ENCODE measurements around the gene RPL32. TPM values are rescaled to one million over a fixed set of nuclear protein-coding genes. Genes with fewer than 3 reads are reported as not detected.
"Not testable (repeated sequence)": the region's sequence is repeated elsewhere in the genome, so short reads cannot be mapped to it uniquely, and the experiment has no call there.

RPL32 gene
- total RNA-seq, 1 donor from 2014 or later = 2,996 TPM

DNA sequence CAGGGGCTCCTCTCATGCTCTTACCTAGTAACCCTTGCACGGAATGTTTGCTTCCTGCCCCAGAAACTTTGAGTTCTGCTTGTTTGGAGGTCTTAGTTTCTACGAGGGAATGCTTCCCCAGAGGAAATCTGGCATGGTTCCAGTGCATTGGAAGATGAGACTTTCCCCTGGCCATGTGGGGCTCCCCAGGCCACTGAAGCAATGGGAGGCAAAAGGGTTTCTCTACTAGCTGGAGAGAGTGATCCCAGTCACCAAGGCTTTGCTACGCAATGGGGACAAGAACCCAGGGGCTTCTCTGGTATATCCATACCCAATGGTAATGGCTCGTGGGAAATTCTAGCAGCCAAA, 44.2 kb upstream of the RPL32 start:
- ChIA-PET POLR2A (interaction anchor here (0.7 to 1.8 kb wide), 4 partner anchors 10 to 135 kb away, joined by 3 to 13 read pairs (median 3); partner anchors contain the start of gene RPL32), CTCF (interaction anchor here (0.7 to 1.2 kb wide), 3 partner anchors 15 to 99 kb away, joined by 3 to 4 read pairs (median 3); no protein-coding TSS in a partner anchor)
- intact Hi-C loops (cut with micrococcal nuclease) = no loop called here
- DNase-seq (no peak), ATAC-seq (ENCODE audit: low read depth) (no peak)
- peak overlapping the region; percentile 32 for H3K27ac Mint-ChIP-seq
- no peaks in the 10 kb centered on the region for H3K36me3 Mint-ChIP-seq (ENCODE audit: low read depth)
- TF ChIP-seq, protein P1, sequence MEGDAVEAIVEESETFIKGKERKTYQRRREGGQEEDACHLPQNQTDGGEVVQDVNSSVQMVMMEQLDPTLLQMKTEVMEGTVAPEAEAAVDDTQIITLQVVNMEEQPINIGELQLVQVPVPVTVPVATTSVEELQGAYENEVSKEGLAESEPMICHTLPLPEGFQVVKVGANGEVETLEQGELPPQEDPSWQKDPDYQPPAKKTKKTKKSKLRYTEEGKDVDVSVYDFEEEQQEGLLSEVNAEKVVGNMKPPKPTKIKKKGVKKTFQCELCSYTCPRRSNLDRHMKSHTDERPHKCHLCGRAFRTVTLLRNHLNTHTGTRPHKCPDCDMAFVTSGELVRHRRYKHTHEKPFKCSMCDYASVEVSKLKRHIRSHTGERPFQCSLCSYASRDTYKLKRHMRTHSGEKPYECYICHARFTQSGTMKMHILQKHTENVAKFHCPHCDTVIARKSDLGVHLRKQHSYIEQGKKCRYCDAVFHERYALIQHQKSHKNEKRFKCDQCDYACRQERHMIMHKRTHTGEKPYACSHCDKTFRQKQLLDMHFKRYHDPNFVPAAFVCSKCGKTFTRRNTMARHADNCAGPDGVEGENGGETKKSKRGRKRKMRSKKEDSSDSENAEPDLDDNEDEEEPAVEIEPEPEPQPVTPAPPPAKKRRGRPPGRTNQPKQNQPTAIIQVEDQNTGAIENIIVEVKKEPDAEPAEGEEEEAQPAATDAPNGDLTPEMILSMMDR (IDR thresholded peaks at IDR 0.05) = no peak
- peaks cover 45% of the 10 kb centered on the region for H3K4me1 Mint-ChIP-seq
- H3K9me3 Mint-ChIP-seq = no peaks in the 10 kb centered on the region
- H3K4me3 Mint-ChIP-seq = peak overlapping the region; percentile 75
- peaks cover 3% of the 10 kb centered on the region for H3K27me3 Mint-ChIP-seq

DNA sequence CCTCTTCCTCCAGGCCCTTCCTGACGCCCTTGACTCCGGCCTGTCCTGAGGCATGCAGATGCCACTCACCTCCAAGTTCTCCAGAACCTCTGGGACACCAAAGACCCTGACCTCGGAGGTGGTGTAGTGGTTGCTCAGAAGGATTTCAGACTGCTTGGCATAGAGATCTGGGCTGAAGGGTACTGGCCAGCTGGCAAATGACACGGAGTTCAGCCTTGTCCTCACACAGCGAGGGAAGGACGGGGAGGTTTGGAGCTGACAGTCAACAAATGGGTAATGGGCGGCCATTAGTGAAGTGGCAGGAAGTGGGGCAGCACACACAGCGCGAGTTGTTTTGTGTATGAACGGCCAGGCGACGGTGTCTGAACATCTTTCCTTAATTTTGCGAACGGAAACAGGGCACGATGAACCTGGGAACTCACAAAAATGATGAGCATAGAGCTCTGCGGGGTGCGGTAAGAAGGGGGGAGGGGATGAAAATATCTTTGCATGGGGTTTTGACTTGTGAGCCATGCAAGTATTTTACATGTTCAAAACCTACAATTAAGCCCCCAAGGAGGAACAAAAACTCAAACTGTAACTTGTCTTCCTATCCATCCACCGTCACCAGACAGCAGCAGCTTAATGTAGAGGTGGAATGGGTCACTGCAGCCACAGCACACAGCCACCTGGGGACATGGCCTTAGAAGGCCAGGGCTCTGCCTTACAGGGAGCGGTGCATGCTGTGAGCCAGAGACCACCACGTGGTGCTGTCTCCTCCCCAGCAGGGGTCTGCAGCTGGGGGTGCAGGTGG, 43.6 kb upstream of the RPL32 start:
- CTCF ChIA-PET = interaction anchor here (1.1 to 1.5 kb wide), 3 partner anchors 17 to 99 kb away, joined by 3 to 6 read pairs (median 4); no protein-coding TSS in a partner anchor
- intact Hi-C loops (cut with micrococcal nuclease) = no loop called here
- H3K4me3 Mint-ChIP-seq = peak overlapping the region; percentile 75

DNA sequence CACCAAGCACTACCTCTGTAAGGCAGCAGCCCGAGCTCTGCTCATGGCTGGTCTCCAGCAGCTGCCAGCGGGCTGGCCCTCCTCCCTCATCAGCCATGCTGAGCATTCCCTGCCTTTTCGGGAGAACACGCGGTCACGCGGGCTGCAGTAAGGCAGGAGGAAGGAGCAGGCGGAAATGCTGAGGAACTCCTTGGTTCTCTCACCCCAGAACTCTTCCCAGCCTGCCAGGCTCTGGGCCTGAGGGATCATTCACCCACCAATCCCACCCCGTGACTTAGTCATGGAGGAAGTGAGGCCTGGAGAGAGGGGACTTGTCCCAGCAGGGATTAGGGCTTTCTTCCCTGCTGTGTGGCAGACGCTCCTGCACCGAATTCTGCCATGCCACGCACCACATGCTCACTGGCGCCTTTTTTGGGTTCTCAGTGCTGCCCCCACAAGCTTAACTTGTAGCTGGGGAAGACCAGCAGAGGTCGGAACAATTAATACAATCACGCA, 42.9 kb upstream of the RPL32 start:
- ChIA-PET CTCF (interaction anchor here (1.5 kb wide), 1 partner anchor 17 kb away, joined by 6 read pairs; no protein-coding TSS in a partner anchor), POLR2A (interaction anchor here (0.5 to 1.1 kb wide), 2 partner anchors 16 to 188 kb away, joined by 3 to 7 read pairs; no protein-coding TSS in a partner anchor)
- DNase-seq (no peak), ATAC-seq (ENCODE audit: low read depth) (no peak)
- TF ChIP-seq, protein P1 (IDR thresholded peaks at IDR 0.05) = no peak
- no peaks in the 10 kb centered on the region for H3K27me3 Mint-ChIP-seq
- H3K4me3 Mint-ChIP-seq = no peak overlapping the region
- H3K27ac Mint-ChIP-seq = no peak overlapping the region
- H3K4me1 Mint-ChIP-seq = peaks cover 45% of the 10 kb centered on the region
- no peaks in the 10 kb centered on the region for H3K36me3 Mint-ChIP-seq (ENCODE audit: low read depth)
- intact Hi-C loops (cut with micrococcal nuclease) = no loop called here
- no peaks in the 10 kb centered on the region for H3K9me3 Mint-ChIP-seq

More for the DNA sequence above, 43.6 kb upstream of the RPL32 start:
- DNase-seq = no peak
- POLR2A ChIA-PET = interaction anchor here (0.5 to 1.8 kb wide), 4 partner anchors 10 to 187 kb away, joined by 3 to 13 read pairs (median 5); partner anchors contain the start of gene RPL32
- H3K36me3 Mint-ChIP-seq (ENCODE audit: low read depth) = no peaks in the 10 kb centered on the region
- H3K27me3 Mint-ChIP-seq = peaks cover 2% of the 10 kb centered on the region
- peaks cover 45% of the 10 kb centered on the region for H3K4me1 Mint-ChIP-seq
- TF ChIP-seq, protein P1 (IDR thresholded peaks at IDR 0.05) = no peak
- ATAC-seq (ENCODE audit: low read depth) = peak; percentile 56
- H3K27ac Mint-ChIP-seq = peak overlapping the region; percentile 73
- no peaks in the 10 kb centered on the region for H3K9me3 Mint-ChIP-seq

DNA sequence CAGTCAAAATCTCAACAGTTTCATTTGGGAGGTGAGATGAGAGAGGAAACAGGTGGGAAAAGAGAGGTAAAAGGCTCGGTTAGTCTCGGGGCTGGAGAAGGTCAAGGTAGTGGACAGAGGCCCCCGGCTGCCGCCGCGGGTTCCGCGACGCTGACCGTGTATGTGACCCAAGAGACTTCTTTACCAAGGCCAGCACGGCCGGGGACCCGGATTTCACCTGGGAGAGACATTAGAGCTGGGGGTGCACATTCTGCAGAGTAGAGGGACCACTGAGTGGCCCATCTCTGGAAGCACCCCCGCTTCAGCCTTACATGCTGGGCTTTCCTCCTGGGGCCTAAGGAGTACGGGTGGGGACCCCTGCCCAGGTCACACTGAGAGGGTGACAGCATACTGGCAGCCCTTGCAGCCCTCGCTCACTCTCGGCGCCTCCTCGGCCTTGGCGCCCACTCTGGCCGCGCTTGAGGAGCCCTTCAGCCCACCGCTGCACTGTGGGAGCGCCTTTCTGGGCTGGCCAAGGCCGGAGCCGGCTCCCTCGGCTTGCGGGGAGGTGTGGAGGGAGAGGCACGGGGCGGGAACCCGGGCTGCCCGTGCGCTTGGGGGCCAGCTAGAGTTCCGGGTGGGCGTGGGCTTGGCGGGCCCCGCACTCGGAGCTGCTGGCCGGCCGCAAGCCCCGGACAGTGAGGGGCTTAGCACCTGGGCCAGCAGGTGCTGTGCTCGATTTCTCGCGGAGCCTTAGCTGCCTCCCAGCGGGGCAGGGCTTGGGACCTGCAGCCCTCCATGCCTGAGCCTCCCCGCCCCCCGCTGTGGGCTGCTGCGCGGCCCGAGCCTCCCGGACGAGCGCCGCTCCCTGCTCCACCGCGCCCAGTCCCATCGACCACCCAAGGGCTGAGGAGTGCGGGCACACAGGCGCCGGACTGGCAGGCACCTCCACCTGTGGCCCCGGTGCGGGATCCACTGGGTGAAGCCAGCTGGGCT, 41.3 kb upstream of the RPL32 start:
- ChIA-PET POLR2A (interaction anchor here (1.0 kb wide), 2 partner anchors 12 to 41 kb away, joined by 3 read pairs; no protein-coding TSS in a partner anchor), CTCF (no interaction called here)
- no peaks in the 10 kb centered on the region for H3K9me3 Mint-ChIP-seq
- no peaks in the 10 kb centered on the region for H3K36me3 Mint-ChIP-seq (ENCODE audit: low read depth)
- peak overlapping the region; percentile 73 for H3K4me3 Mint-ChIP-seq
- TF ChIP-seq, protein P1 (IDR thresholded peaks at IDR 0.05) = no peak
- H3K27ac Mint-ChIP-seq = peak overlapping the region; percentile 83
- DNase-seq (no peak), ATAC-seq (ENCODE audit: low read depth) (no peak)
- intact Hi-C loops (cut with micrococcal nuclease) = no loop called here
- H3K4me1 Mint-ChIP-seq = peaks cover 45% of the 10 kb centered on the region
- no peaks in the 10 kb centered on the region for H3K27me3 Mint-ChIP-seq

DNA sequence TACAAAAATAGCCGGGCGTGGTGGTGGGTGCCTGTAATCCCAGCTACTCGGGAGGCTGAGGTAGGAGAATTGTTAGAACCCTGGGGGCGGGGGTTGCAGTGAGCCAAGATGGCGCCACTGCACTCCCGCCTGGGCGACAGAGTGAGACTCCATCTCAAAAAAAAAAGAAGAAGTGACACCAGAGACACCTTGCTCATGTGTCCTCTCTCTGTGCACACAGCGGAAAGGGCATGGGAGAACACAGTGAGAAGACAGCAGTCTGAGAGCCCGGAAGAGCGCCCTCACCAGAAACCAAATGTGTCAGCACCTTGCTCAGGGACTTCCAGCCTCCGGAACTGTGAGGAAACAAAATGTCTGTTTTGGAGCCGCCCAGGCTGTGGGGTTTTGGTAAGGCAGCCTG, 40.5 kb upstream of the RPL32 start:
- DNase-seq; intact Hi-C loops (cut with micrococcal nuclease); H3K36me3 Mint-ChIP-seq (ENCODE audit: low read depth); H3K9me3 Mint-ChIP-seq; H3K27me3 Mint-ChIP-seq; CTCF ChIA-PET: not testable (repeated sequence)
- POLR2A ChIA-PET = interaction anchor here (1.0 kb wide), 1 partner anchor 13 kb away, joined by 3 read pairs; no protein-coding TSS in a partner anchor
- H3K4me1 Mint-ChIP-seq = peaks cover 44% of the 10 kb centered on the region
- ATAC-seq (ENCODE audit: low read depth) = peak; percentile 83
- peak overlapping the region; percentile 73 for H3K4me3 Mint-ChIP-seq
- H3K27ac Mint-ChIP-seq = peak overlapping the region; percentile 83

Data from activated B cell treated with CpG ODN at 0.5 μM for 24 hours (primary cell).